Renal cortex interstitium (tissue), 15 donors: ENCODE results near the gene CMC4. TPM values are rescaled to one million over a fixed set of nuclear protein-coding genes. Genes with fewer than 3 reads are reported as not detected.

ENCODE experiments used
- DNase-seq, 11 donors: peaks; one replicate each; pipeline ENCODE4 v3.0.0-alpha.2; 2013; ENCODE audit warnings: low read depth in 9 of 11, low spot score in 4 of 11; ENCODE audit errors: extremely low read depth in 1 of 11
- long read RNA-seq, 16 experiments: transcript quantifications; one replicate each; lab custom pipeline, GENCODE V29; 2026
- polyA plus RNA-seq, 3 donors: library from polyadenylated mRNA; unstranded; fragments of 120-200 nt; gene quantifications; one replicate each; pipeline ENCODE4 v1.2.1, GENCODE V29; 2013; ENCODE audit not compliant: insufficient read length in 3 of 3

CMC4 gene
- 1 to 10 TPM; 5.2 to 8.9 (median 8.0) TPM for polyA plus RNA-seq
- long read RNA-seq, donor 1, transcript CMC4-202 (3 exons, 1,107 nt) = major isoform, 7 of 7 reads
- long read RNA-seq, donor 1, partial matches to known transcripts = 0 of 7 reads
- long read RNA-seq, donor 1, other reads (novel, unspliced or antisense) = 0 of 7 reads
- long read RNA-seq, donor 2, transcript CMC4-202 (3 exons, 1,107 nt) = major isoform, 15 of 15 reads
- long read RNA-seq, donor 2, partial matches to known transcripts = 0 of 15 reads
- long read RNA-seq, donor 2, other reads (novel, unspliced or antisense) = 0 of 15 reads
- long read RNA-seq, donor 3, transcript CMC4-202 (3 exons, 1,107 nt) = major isoform, 10 of 10 reads
- long read RNA-seq, donor 3, partial matches to known transcripts = 0 of 10 reads
- long read RNA-seq, donor 3, other reads (novel, unspliced or antisense) = 0 of 10 reads
- long read RNA-seq, donor 4, transcript CMC4-202 (3 exons, 1,107 nt) = major isoform, 13 of 13 reads
- long read RNA-seq, donor 4, partial matches to known transcripts = 0 of 13 reads
- long read RNA-seq, donor 4, other reads (novel, unspliced or antisense) = 0 of 13 reads
- long read RNA-seq, donor 5, transcript CMC4-202 (3 exons, 1,107 nt) = major isoform, 21 of 21 reads
- long read RNA-seq, donor 5, partial matches to known transcripts = 0 of 21 reads
- long read RNA-seq, donor 5, other reads (novel, unspliced or antisense) = 0 of 21 reads
- long read RNA-seq, donor 6, transcript CMC4-202 (3 exons, 1,107 nt) = major isoform, 6 of 6 reads
- long read RNA-seq, donor 6, partial matches to known transcripts = 0 of 6 reads
- long read RNA-seq, donor 6, other reads (novel, unspliced or antisense) = 0 of 6 reads
- long read RNA-seq, donor 7, transcript CMC4-202 (3 exons, 1,107 nt) = major isoform, 15 of 15 reads
- long read RNA-seq, donor 7, partial matches to known transcripts = 0 of 15 reads
- long read RNA-seq, donor 7, other reads (novel, unspliced or antisense) = 0 of 15 reads
- long read RNA-seq, donor 8, transcript CMC4-202 (3 exons, 1,107 nt) = major isoform, 17 of 17 reads
- long read RNA-seq, donor 8, partial matches to known transcripts = 0 of 17 reads
- long read RNA-seq, donor 8, other reads (novel, unspliced or antisense) = 0 of 17 reads
- long read RNA-seq, donor 9, transcript CMC4-202 (3 exons, 1,107 nt) = major isoform, 11 of 11 reads
- long read RNA-seq, donor 9, partial matches to known transcripts = 0 of 11 reads
- long read RNA-seq, donor 9, other reads (novel, unspliced or antisense) = 0 of 11 reads
- long read RNA-seq, donor 10, transcript CMC4-202 (3 exons, 1,107 nt) = major isoform, 15 of 16 reads
- long read RNA-seq, donor 10, partial matches to known transcripts = 0 of 16 reads
- long read RNA-seq, donor 10, other reads (novel, unspliced or antisense) = 0 of 16 reads
- long read RNA-seq, donor 11, transcript CMC4-202 (3 exons, 1,107 nt) = major isoform, 11 of 11 reads
- long read RNA-seq, donor 11, partial matches to known transcripts = 0 of 11 reads
- long read RNA-seq, donor 11, other reads (novel, unspliced or antisense) = 0 of 11 reads
- long read RNA-seq, donor 12, transcript CMC4-202 (3 exons, 1,107 nt) = major isoform, 8 of 8 reads
- long read RNA-seq, donor 12, partial matches to known transcripts = 0 of 8 reads
- long read RNA-seq, donor 12, other reads (novel, unspliced or antisense) = 0 of 8 reads
- long read RNA-seq, donor 13, transcript CMC4-202 (3 exons, 1,107 nt) = major isoform, 31 of 49 reads
- long read RNA-seq, donor 13, partial matches to known transcripts = 9 of 49 reads
- long read RNA-seq, donor 13, other reads (novel, unspliced or antisense) = 9 of 49 reads
- long read RNA-seq, donor 14, transcript CMC4-202 (3 exons, 1,107 nt) = major isoform, 19 of 19 reads
- long read RNA-seq, donor 14, partial matches to known transcripts = 0 of 19 reads
- long read RNA-seq, donor 14, other reads (novel, unspliced or antisense) = 0 of 19 reads
- long read RNA-seq, donor 15, partial matches to known transcripts = 0 of 3 reads
- long read RNA-seq, donor 15, other reads (novel, unspliced or antisense) = 0 of 3 reads
- long read RNA-seq, donor 16, transcript CMC4-202 (3 exons, 1,107 nt) = major isoform, 33 of 33 reads
- long read RNA-seq, donor 16, partial matches to known transcripts = 0 of 33 reads
- long read RNA-seq, donor 16, other reads (novel, unspliced or antisense) = 0 of 33 reads

GRCh38 chrX:155070975-155071693 is at the start of gene CMC4, which contains the start of the genes BRCC3 and MTCP1:
TSS of gene CMC4 (minus strand) at chrX:155071136. CDS start at chrX:155064023, 7,113 bp downstream.
TSS of gene BRCC3 (plus strand) at chrX:155071508. CDS start at chrX:155071528, 20 bp downstream.
TSS of gene MTCP1 (minus strand) at chrX:155071136. CDS start at chrX:155066010, 5,126 bp downstream.
- peak in 9 of 11 donors; percentile 49 to 67 (median 56) for DNase-seq

- DNase-seq = no peak
These were observed 44.4 kb upstream of the CMC4 start for GRCh38 chrX:155115174-155115819.

- DNase-seq = no peak
These were observed 42.2 kb upstream of the CMC4 start for GRCh38 chrX:155113097-155113496.

- no peak for DNase-seq
These were observed 41.2 kb upstream of the CMC4 start for GRCh38 chrX:155112171-155112570.

- no peak for DNase-seq
These were observed 37.5 kb upstream of the CMC4 start for GRCh38 chrX:155108427-155108826.

- DNase-seq = no peak
These were observed 35.0 kb upstream of the CMC4 start for GRCh38 chrX:155105919-155106318.

- peak in 1 of 11 donors; percentile 9 for DNase-seq
These were observed 23.6 kb upstream of the CMC4 start for GRCh38 chrX:155094468-155095061.

GRCh38 chrX:155086961-155087735 is 16.2 kb upstream of the CMC4 start:
- DNase-seq = no peak

- DNase-seq = no peak
These were observed 15.4 kb upstream of the CMC4 start for GRCh38 chrX:155086202-155086840.

- no peak for DNase-seq
These were observed 851 bp upstream of the CMC4 start for GRCh38 chrX:155071694-155072280.

GRCh38 chrX:155070663-155070974 is 317 bp downstream of the CMC4 start:
- peak in 1 of 11 donors; percentile 20 for DNase-seq

- no peak for DNase-seq
These were observed 898 bp downstream of the CMC4 start for GRCh38 chrX:155070038-155070437.

- no peak for DNase-seq
These were observed 1.5 kb downstream of the CMC4 start for GRCh38 chrX:155069414-155069813.

- no peak for DNase-seq
These were observed 2.8 kb downstream of the CMC4 start for GRCh38 chrX:155068165-155068564.
